HG03469 (cell line): ENCODE results near the gene ADAMTS7.
"Not testable (repeated sequence)": the region's sequence is repeated elsewhere in the genome, so short reads cannot be mapped to it uniquely, and the experiment has no call there.

ENCODE experiments used
- ATAC-seq: cut with Tn5 transposase; IDR thresholded peaks from one replicate; pipeline ENCODE4 v1.9.1; 2021; ENCODE audit warnings: mild to moderate bottlenecking, moderate library complexity, moderate number of reproducible peaks; ENCODE audit not compliant: unreplicated experiment

ADAMTS7 gene

DNA sequence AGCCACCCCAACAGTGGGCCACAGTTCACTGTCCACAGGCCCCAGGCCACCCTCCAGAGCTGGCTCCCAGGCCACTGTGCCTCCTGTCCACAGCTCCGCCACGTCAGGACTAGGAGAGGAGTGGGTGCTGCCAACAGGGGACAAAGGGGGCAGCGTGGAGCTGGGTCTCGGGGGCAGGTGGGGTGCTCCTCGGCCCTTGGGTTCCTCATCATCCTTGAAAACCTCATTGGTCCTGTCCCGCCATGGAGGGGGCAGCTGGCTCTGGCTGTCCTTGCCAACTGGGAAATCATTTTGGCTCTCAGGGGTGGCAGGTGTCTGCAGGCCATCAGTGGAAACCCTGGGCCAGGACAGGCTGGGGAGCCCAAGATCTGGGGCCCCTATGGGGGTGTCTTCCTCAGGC is 45.2 kb downstream of the ADAMTS7 start:
- no peak for ATAC-seq

DNA sequence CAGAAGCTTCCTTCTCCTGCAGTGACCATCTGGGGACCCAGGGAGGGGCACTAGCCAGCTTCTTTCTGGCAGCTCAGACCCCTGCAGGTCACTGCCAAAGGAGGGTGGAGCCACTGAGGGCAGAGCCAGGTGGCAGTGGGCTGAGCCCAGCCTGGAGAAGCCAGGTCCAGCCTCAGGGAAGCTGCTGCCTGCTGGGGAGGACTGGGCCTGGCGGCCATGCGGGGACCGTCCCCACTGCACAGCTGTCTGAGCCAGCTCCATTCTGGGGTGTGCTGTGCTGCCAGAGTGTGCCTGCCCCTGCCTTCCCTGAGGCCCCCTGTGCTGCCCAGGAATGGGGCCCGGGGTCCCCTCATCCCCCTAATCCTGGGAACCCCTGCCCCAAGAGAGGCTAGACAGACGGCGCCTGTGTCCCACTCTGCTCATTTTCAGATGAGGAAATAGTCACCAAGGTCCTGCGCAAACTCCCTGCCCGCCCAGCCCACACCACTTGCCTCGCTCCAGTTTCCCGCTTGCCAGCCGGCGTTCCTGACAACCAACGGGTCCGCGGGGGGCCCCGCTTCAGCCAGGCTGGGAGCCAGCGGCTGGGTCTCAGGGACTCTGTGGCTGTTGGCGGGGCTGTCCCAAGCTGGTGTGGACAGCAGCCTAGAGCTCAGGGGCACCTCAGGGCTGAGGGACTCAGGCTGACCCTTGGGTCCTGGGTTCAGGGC is 46.0 kb downstream of the ADAMTS7 start:
- ATAC-seq, result not testable (repeated sequence)

DNA sequence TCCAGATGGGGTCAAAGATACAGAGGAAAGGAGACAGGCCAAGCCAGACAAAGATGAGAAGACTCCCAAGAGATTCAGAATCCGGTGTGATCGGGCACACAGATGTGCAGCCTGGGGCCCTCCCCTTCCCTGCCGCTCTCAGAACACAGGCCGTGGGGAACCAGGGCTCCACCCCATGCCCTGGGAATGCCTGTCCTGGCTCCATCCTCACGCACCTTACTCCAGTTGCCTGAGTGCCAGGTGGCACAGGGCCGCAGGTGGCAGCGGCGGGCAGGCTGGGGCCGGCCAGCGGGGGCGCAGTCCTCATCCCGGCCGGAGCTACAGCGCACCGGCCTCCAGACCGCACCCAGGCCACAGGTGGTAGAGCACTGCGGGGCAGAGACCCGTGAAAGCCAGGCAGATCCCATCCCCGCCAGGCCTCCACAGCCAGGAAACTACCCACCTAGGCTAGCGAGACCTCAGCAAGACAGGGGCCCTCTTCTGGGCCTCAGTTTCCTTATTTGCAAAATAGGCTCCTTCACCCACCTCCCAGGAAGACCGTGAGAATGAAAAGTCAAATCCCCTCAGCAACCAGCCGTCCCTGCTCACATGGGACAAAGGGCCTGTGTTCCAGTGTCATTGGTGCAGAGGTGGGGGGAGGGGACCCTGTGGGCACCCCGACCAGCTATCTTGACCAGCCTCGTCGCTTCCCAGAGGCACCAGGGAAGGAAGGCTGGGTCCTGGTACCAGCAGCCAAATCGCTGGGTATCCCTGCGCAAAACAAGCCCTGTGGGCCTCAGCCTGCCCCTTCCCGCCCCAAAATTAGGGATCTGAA is 46.7 kb downstream of the ADAMTS7 start:
- ATAC-seq, result not testable (repeated sequence)

DNA sequence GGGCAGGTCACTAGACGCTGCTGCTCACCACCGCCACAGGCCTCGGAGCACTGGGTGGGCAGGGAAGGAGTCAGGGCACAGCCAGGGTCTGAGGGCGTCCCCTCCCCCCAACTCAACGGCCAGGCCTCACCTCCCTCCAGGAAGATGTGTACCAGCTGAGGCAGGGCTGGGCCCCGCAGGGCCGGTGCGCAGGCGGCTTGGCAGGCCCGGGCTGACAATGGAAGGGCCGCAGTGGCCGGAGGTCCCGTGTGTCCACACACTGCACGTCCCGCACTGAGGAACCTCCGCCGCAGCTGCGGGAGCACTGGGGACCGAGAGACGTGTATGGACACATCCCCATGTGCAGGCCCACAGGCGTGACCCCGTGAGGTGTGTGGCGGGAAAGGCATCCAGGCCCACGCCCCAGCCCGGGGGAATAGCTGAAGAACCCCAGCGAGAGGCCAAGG is 47.4 kb downstream of the ADAMTS7 start:
- no peak for ATAC-seq

- no peak for ATAC-seq
These were observed 48.1 kb downstream of the ADAMTS7 start for GRCh38 chr15:78762985-78763795.

DNA sequence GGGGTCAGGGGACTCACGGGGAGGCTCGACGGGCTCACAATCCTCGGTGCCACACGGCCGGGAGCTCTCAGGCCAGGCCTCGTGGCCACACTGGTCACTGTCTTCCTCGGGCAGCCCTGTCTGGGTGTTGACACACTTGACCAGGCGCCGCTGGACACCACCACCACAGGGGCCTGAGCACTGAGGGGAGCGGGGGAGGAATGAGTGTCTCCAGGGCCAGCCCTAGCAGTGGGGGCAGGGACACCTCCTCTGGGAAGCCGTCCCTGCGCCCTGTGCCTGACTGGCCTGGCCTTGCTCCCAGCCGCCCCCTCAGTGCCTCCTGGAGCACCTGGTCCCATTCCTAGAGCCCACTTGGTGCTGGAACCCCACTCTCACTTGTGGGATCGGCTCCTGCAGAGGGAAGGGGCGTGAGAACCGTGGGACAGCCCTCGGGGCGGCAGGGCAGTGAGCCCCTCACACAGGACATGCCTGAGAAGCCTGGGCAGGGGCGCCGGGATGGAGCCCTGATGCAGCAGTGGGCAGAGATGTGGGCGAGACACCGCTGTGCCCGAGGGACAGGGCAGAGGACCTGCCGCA is 48.8 kb downstream of the ADAMTS7 start:
- not testable (repeated sequence) for ATAC-seq

GRCh38 chr15:78761891-78762385 is 49.3 kb downstream of the ADAMTS7 start:
- ATAC-seq, result no peak

DNA sequence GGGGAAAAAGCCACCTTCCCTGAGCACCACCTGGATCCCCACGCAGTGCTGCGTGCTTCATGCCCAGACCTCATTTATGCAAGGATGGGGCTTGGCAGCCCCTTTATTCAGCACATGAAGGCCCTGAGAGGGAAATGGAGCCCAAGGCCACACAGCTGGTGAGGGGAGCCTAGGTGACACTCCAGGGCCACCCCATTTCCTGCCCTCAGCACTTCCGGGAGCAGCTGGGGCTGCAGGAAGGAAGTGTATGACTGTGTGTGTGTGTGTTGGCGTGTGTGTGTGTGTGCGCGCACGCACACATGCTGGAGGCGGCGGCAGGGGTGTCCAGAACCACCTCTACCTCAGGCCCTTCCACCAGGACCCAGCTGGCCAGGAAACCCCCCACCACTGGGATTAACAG is 49.8 kb downstream of the ADAMTS7 start:
- peak; percentile 29 for ATAC-seq

DNA sequence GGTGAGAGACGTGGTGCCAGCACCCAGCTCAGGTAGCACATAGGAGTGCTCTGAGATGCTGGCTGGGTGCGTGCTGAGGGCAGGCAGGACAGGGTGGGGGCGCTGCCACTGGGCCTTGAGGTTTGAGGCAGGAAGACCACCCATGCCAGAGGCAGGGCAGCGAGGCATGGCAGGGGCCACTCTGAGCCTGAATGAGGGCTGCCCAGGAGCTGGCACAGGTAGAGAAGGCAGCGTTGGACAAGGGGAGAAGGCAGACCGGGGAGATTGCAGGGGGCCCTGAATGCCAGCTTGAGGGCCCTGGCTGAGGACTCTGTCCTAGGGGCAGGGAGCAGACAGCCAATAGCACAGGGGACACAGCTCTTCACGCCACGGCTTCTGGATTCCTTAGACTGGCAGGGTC is 50.2 kb downstream of the ADAMTS7 start:
- no peak for ATAC-seq

DNA sequence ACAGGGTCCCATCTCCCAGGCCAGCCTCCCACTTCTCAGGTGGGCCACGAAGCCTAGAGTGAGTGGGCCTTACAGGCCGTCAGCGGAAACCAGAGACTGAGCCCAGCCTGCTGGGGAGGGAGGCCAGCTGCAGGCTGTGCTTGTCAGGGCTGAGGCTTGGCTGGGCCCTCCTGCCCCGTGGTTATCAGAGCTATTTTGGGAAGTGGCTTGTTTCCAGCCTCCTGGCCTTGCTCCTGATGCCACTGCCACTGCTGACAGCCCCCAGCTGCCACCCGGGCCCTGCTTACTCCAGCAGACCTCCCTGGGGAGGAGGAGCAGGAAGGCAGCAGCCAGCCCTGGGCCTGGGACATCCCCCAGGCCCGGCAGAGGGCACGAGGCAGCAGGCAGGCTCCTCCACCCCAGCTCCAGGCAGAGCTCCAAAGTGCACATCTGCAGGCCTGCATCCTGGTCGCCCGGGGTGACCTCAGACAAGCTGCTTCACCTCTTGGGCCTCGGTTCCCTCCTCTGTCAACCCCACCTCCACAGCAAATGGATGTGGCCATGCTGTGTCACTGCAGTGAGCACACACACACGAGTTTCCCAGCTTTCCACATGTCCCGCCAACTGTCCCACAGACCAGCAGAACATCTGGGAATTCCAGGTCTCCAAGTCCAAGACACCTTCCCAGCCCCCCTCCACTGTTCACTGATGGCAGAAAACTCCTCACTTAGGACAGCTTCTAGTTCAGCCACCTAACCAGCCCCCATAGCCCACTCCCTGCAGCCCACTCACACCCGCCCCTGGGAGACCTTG is 51.0 kb downstream of the ADAMTS7 start:
- ATAC-seq, result not testable (repeated sequence)

- not testable (repeated sequence) for ATAC-seq
These were observed 51.8 kb downstream of the ADAMTS7 start for GRCh38 chr15:78759361-78759998.

DNA sequence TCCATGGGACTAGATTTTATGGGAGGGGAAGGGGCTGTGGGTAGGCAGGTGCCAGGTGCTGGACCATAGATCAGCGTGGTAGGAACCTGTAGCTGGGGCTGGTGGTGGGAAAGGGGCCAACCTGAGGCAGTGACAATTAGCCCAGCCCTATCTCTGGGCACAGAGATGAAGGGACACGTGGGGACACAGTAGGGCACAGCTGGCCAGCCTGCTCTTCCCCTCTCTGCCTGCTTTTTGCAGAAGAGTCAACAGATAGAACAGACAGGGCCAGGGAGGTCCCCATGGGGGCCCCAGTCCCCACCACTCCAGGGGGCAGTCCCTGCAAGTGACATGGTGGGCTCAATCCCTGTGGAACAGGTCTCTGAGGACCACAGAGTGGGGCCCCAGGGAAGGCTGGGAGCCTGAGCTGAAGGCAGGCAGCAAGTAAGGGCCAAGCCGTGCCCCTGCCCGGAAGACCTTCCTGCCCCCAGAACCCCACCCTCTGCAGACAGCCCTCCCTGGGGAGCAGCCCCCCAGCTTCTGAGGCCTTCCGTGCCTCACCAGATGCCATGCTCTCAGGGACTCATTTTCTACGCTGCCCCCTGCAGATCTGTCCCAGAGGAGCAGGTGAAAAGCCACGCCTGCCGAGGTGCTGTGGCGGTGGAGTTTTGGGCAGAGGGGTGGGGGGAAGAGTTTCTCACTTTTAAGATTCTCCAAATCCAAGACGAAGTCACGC is 52.6 kb downstream of the ADAMTS7 start:
- ATAC-seq, result not testable (repeated sequence)

DNA sequence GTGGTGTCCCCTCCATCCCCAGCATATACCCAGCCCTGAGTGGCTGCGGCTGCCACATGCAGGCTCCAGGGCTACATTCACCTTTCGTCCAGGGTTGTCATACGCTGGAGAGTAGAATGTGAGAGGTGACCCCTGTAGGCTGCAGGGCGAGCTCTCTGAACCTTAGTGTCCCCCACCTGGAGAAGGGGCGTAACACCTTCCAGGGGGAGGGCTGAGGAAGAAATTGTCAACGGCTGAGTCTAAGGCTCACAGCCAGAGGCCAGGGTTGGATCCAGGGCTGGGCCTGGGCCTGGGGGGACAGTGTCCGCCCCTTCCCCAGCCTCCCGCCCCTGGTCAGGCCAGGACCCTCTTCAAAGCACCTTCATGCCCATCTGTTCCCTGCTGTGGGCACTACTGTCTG is 53.2 kb downstream of the ADAMTS7 start:
- ATAC-seq, result not testable (repeated sequence)

- ATAC-seq, result no peak
These were observed 53.7 kb downstream of the ADAMTS7 start for GRCh38 chr15:78757636-78757905.

- ATAC-seq, result peak; percentile 31
These were observed 54.3 kb downstream of the ADAMTS7 start for GRCh38 chr15:78756781-78757635.

DNA sequence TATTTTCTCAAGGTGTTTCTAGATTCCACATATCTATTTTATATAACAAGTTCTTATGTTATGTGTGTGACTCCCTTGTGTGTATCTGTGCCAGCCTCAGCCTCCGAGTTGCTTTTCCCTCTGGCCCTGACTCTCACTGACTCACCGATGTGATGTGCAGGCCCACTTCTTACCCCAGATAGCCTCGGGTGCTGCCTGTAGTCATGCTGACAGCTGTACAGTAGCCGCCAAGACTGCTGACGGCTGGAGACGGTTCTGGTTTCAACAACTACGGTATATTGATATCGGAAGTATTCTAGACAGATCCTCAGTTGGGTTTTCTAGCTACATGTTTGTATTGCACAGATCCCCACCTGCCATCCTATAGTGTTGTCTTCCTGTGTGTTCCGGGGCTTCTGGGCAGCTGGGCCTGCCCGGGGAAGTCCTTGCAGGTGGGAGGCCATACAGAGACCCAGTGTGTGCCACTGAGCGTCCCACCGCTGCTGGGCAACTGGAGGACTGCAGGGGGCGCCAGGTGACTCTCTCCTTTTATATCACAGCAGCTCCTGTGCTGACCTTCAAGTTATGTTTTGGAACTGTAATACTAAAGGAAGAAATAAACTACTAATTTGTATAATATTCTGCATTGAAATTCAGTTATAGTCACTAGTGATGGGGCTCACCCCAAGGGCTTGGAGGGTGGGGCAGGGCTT is 55.2 kb downstream of the ADAMTS7 start:
- not testable (repeated sequence) for ATAC-seq

DNA sequence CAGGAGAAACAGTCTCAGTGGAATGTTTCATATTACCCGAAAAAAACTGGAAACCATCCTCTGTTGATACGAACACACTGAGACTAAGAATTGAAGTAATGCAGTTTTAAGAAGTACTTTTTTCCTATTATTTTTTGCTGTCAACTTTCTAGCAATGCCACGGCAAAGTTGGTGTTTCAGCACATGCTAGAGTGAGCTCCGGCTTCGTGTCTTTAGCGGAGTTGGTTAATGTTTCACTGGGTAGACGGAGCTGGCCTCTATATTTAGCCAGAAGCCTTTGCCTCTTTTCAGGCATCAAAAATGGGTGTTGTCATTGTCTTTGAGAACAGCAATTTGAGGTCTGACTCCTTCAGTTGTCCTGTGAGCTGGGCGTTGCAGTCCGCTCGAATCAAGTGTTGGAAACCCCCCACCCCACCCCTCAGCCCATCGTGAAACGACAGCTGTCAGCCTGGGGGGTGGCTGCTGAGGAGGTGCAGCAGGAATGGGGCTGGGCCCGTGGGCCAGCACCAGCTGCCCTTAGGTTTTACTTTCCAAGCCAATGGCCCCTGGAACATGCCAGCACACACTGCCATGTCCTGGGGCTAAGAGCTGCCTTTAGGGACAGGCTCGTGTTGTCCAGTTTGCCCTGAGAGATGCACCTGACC is 56.5 kb downstream of the ADAMTS7 start:
- ATAC-seq, result not testable (repeated sequence)
